HepG2 (cell line): Measurements from ENCODE around the gene ANTKMT. TPM values are rescaled to one million over a fixed set of nuclear protein-coding genes. Genes with fewer than 3 reads are reported as not detected.
A peak's percentile ranks its signal among the peaks of the same experiment; 100 is the strongest.

Source experiments
- ATAC-seq: fragments of 200-7000 bp; cut with Tn5 transposase; 3 replicates; pipeline ENCODE4 v1.9.1; 2020; ENCODE audit warnings: mild to moderate bottlenecking, moderate library complexity
- BruUV-seq: library from RNA; stranded (reverse); fragments of 400-500 nt; replicated peaks from 2 replicates; lab custom pipeline; 2021; lab: Mats Ljungman, UMichigan
- CTCF ChIA-PET: fragments of 300-600 bp; formaldehyde crosslinking; extraction: SDS; loops from one replicate; lab custom pipeline; 2021; ENCODE audit warnings: low total read pairs, inconsistent platforms, low intra/inter-chr PET ratio; lab: Yijun Ruan, JAX
- POLR2A ChIA-PET: fragments of 350-600 bp; sonication (Branson Sonifier 250); formaldehyde crosslinking; loops from one replicate; lab custom pipeline; 2020; ENCODE audit warnings: antibody characterized with exemption, inconsistent platforms; lab: Yijun Ruan, JAX
- DNase-seq: peaks from one replicate; pipeline ENCODE4 v3.0.0-alpha.2; 2015; ENCODE audit warnings: low spot score
- FAIRE-seq: peaks from 3 replicates; lab custom pipeline; 2011; peaks lifted over from hg19 to GRCh38; lab: Jason Lieb, UNC
- H2AFZ ChIP-seq: one replicate; pipeline ENCODE4 v1.6.1; 2011; ENCODE audit warnings: low read length, inconsistent platforms
- H3K27ac ChIP-seq: fragments of 300-600 bp; 3 replicates; pipeline ENCODE4 v1.8.0; 2011; ENCODE audit warnings: mixed run types, mild to moderate bottlenecking, mixed read lengths, low read length, inconsistent platforms; ENCODE audit not compliant: insufficient read depth; ENCODE audit errors: extremely low read length
- H3K27me3 ChIP-seq, 2 experiments: fragments of 200-600 bp in 1 of 2; 2 replicates in 1 of 2; 3 replicates in 1 of 2; pipeline versions ENCODE4 v1.6.0 to v1.8.0; 2011; ENCODE audit warnings: low read length in 2 of 2, mild to moderate bottlenecking in 2 of 2, moderate library complexity in 2 of 2, inconsistent platforms in 1 of 2; ENCODE audit not compliant: insufficient read depth in 2 of 2, control insufficient read depth in 1 of 2
- H3K36me3 ChIP-seq, 2 experiments: fragments of 200-600 bp in 1 of 2; replicated peaks in 1 of 2; 2 replicates in 1 of 2; 3 replicates in 1 of 2; pipeline versions ENCODE4 v1.5.1 to v1.8.0; 2011; ENCODE audit warnings: low read length in 2 of 2, inconsistent platforms in 1 of 2; ENCODE audit not compliant: insufficient read depth in 2 of 2, control insufficient read depth in 1 of 2
- H3K4me1 ChIP-seq: 2 replicates; pipeline ENCODE4 v1.5.1; 2012; ENCODE audit warnings: low read length, inconsistent platforms; ENCODE audit not compliant: insufficient read depth
- H3K4me2 ChIP-seq: 2 replicates; pipeline ENCODE4 v1.6.0; 2011; ENCODE audit warnings: low read depth, low read length, inconsistent platforms
- H3K4me3 ChIP-seq, 3 experiments: fragments of 200-600 bp in 1 of 3; sonication (generic), shearing (Covaris generic) in 1 of 3; replicated peaks in 1 of 3; 2 replicates each; pipeline ENCODE4 v1.5.1; 2011 to 2016; ENCODE audit warnings: low read length in 3 of 3, inconsistent platforms in 2 of 3, low read depth in 2 of 3, mild to moderate bottlenecking in 2 of 3, control low read depth in 1 of 3, mixed read lengths in 1 of 3; ENCODE audit not compliant: insufficient read depth in 1 of 3
- H3K79me2 ChIP-seq: one replicate; pipeline ENCODE4 v1.6.1; 2011; ENCODE audit warnings: low read length, inconsistent platforms; ENCODE audit not compliant: insufficient read depth
- H3K9ac ChIP-seq: 2 replicates; pipeline ENCODE4 v1.6.0; 2011; ENCODE audit warnings: mild to moderate bottlenecking, low read depth, low read length, inconsistent platforms; ENCODE audit not compliant: insufficient read depth
- H3K9me3 ChIP-seq: 2 replicates; pipeline ENCODE4 v1.5.1; 2012; ENCODE audit warnings: mild to moderate bottlenecking, low read length
- H4K20me1 ChIP-seq: 2 replicates; pipeline ENCODE4 v1.6.0; 2011; ENCODE audit warnings: inconsistent platforms, mild to moderate bottlenecking, low read length, moderate library complexity; ENCODE audit not compliant: insufficient read depth
- AGO1 ChIP-seq: fragments of 200-400 bp; formaldehyde crosslinking; IDR thresholded peaks from 2 replicates; pipeline ENCODE4 v1.6.1; 2017; ENCODE audit warnings: mild to moderate bottlenecking, low read depth, low read length, moderate library complexity; ENCODE audit not compliant: poor library complexity, severe bottlenecking
- AGO2 ChIP-seq: fragments of 200-400 bp; formaldehyde crosslinking; optimal IDR thresholded peaks from 2 replicates; pipeline ENCODE3; 2017; ENCODE audit warnings: mild to moderate bottlenecking, low read depth, low read length, moderate library complexity
- CREB3 ChIP-seq: sonication (generic); formaldehyde crosslinking; IDR thresholded peaks from 2 replicates; pipeline ENCODE4 v1.5.0; 2020; ENCODE audit warnings: missing genetic modification reagents
- GATAD1 ChIP-seq: IDR thresholded peaks from 2 replicates; pipeline ENCODE4 v1.6.1; 2016; ENCODE audit warnings: missing genetic modification reagents, missing compliant biosample characterization
- RBFOX2 ChIP-seq: fragments of 200-400 bp; formaldehyde crosslinking; IDR thresholded peaks from 2 replicates; pipeline ENCODE4 v1.6.1; 2017; ENCODE audit warnings: low read depth, mild to moderate bottlenecking, low read length
- YEATS2 ChIP-seq: sonication (generic); formaldehyde crosslinking; IDR thresholded peaks from 2 replicates; pipeline ENCODE4 v1.4.0; 2020; ENCODE audit warnings: missing genetic modification reagents, borderline replicate concordance
- WGBS: methylation state at CpG from one replicate; pipeline ENCODE4 v1.1.6; 2017; ENCODE audit warnings: low lambda C conversion rate; 5-methylcytosine and 5-hydroxymethylcytosine counted together
- in situ Hi-C: cut with HindIII; loops from 2 replicates; pipeline ENCODE4 v1.10.0; 2017; ENCODE audit warnings: low pct_unique_long_range_greater_than_20kb; ENCODE audit not compliant: extremely low pct_ligation_motif_present
- intact Hi-C: fragments of 100-400 bp; cut with micrococcal nuclease; formaldehyde crosslinking; loops from one replicate; pipeline ENCODE4 v1.10.0; 2022; ENCODE audit not compliant: unreplicated experiment
- polyA plus RNA-seq, 8 experiments: library from polyadenylated mRNA; depleted of rRNA in 3 of 8; stranded (reverse) in 7 of 8; unstranded in 1 of 8; fragments of >200 nt; fragmentation: Illumina TruSeq in 4 of 8; extraction: Trizol in 4 of 8; gene quantifications; 2 replicates each; pipeline versions ENCODE4 v1.2.1 to v1.2.3, GENCODE V29; 2011 to 2016; ENCODE audit warnings: low read depth in 4 of 8, missing spikeins in 1 of 8, mixed read lengths in 1 of 8; ENCODE audit not compliant: insufficient read depth in 1 of 8
- total RNA-seq, 5 experiments: library from RNA; depleted of rRNA; stranded (reverse); fragments of >200 nt; fragmentation: Illumina TruSeq; extraction: Trizol; gene quantifications; 2 replicates each; pipeline ENCODE4 v1.2.3, GENCODE V29; 2016; ENCODE audit warnings: low read depth in 1 of 5

ANTKMT gene
- total and polyA plus RNA-seq, 2 of the 13 experiments (the other 11 are each of a cell fraction or from before 2014, with no cell fraction given) = 7.5 to 47.8 TPM

- H3K9me3 ChIP-seq = no peaks in the 10 kb centered on the region
- FAIRE-seq = no peak
- intact Hi-C loops = no loop called here
- WGBS = 96% methylated on average over 56 of the region's 57 CpGs
- POLR2A ChIA-PET = no interaction called here
- BruUV-seq = no TSS peak
- peaks cover 16% of the 10 kb centered on the region for H3K79me2 ChIP-seq
- H3K4me1 ChIP-seq = peaks cover 23% of the 10 kb centered on the region
- no peak overlapping the region for H3K4me2 ChIP-seq
- H3K9ac ChIP-seq = no peak overlapping the region
- H3K36me3 ChIP-seq = peaks cover 11 to 20% of the 10 kb centered on the region in 2 experiments; a peak in 4 of 5 replicates
- no peak overlapping the region for H2AFZ ChIP-seq
- H3K27me3 ChIP-seq = no peaks in the 10 kb centered on the region; a peak in 1 of 5 replicates
- TF ChIP-seq YEATS2 (no peak), AGO2 (peak; percentile 82), AGO1 (peak; percentile 15), CREB3 (no peak), RBFOX2 (peak; percentile 68), GATAD1 (no peak)
- H4K20me1 ChIP-seq = 0 out of 2 replicates have a peak, but pooled peaks cover 3% of the 10 kb centered on the region
- ATAC-seq = no peak
- in situ Hi-C loops = no loop called here
- H3K4me3 ChIP-seq = no peak overlapping the region
- CTCF ChIA-PET = no interaction called here
- H3K27ac ChIP-seq = no peak overlapping the region
- DNase-seq = no peak
Measured at GRCh38 chr16:683396-684070, 37.4 kb upstream of the ANTKMT start.
